DOHH2 (cell line): ENCODE data around the gene TST.

Experiments used
- H3F3A ChIP-seq: fragments of 200-600 bp; sonication (generic), shearing (Covaris generic); 2 replicates; pipeline ENCODE4 v1.6.0; 2016; ENCODE audit warnings: antibody characterized with exemption, mild to moderate bottlenecking; ENCODE audit not compliant: control insufficient read depth, insufficient read depth
- H3K27ac ChIP-seq: fragments of 200-600 bp; sonication (generic); 2 replicates; pipeline ENCODE4 v1.5.1; 2014; ENCODE audit warnings: low read depth, mild to moderate bottlenecking, low read length, moderate library complexity
- H3K27me3 ChIP-seq: fragments of 200-600 bp; sonication (generic); 2 replicates; pipeline ENCODE4 v1.6.1; 2014; ENCODE audit warnings: mild to moderate bottlenecking, low read length, mixed read lengths; ENCODE audit not compliant: control insufficient read depth
- H3K36me3 ChIP-seq: fragments of 200-600 bp; sonication (generic); 2 replicates; pipeline ENCODE4 v1.6.1; 2014; ENCODE audit warnings: mild to moderate bottlenecking, low read length, moderate library complexity, mixed read lengths; ENCODE audit not compliant: control insufficient read depth
- H3K4me1 ChIP-seq: fragments of 200-600 bp; sonication (generic); 2 replicates; pipeline ENCODE4 v1.6.1; 2014; ENCODE audit warnings: mild to moderate bottlenecking, low read length, mixed read lengths; ENCODE audit not compliant: control insufficient read depth
- H3K4me2 ChIP-seq: fragments of 200-600 bp; sonication (generic); 2 replicates; pipeline ENCODE4 v1.6.0; 2014; ENCODE audit warnings: mild to moderate bottlenecking, low read length, moderate library complexity
- H3K4me3 ChIP-seq: fragments of 200-600 bp; sonication (generic); 2 replicates; pipeline ENCODE4 v1.5.1; 2014; ENCODE audit warnings: mild to moderate bottlenecking, low read length, mixed read lengths
- H3K79me2 ChIP-seq: fragments of 200-600 bp; sonication (generic); 2 replicates; pipeline ENCODE4 v1.6.1; 2014; ENCODE audit warnings: mild to moderate bottlenecking, low read length, mixed read lengths; ENCODE audit not compliant: control insufficient read depth
- H3K9me2 ChIP-seq: fragments of 200-600 bp; sonication (generic); replicated peaks from 2 replicates; pipeline ENCODE4 v1.6.1; 2014; ENCODE audit warnings: mild to moderate bottlenecking, low read length, mixed read lengths; ENCODE audit not compliant: control insufficient read depth
- H3K9me3 ChIP-seq: fragments of 200-600 bp; sonication (generic); 2 replicates; pipeline ENCODE4 v1.6.1; 2014; ENCODE audit warnings: antibody characterized with exemption, low read length, mixed read lengths; ENCODE audit not compliant: control insufficient read depth, insufficient read depth
- H4K20me1 ChIP-seq: fragments of 200-600 bp; sonication (generic); 2 replicates; pipeline ENCODE4 v1.6.0; 2014; ENCODE audit warnings: low read depth, mild to moderate bottlenecking, antibody characterized with exemption, low read length, moderate library complexity; ENCODE audit not compliant: control insufficient read depth, insufficient read depth
- CTCF ChIP-seq: fragments of 200-600 bp; sonication (generic); IDR thresholded peaks from one replicate; pipeline ENCODE4 v1.5.1; 2014; ENCODE audit warnings: antibody characterized with exemption, mild to moderate bottlenecking, low read depth, low read length; ENCODE audit not compliant: poor library complexity, severe bottlenecking
- EZH2phosphoT487 ChIP-seq: fragments of 200-600 bp; sonication (generic); IDR thresholded peaks from 2 replicates; pipeline ENCODE4 v1.6.1; 2017; ENCODE audit warnings: borderline replicate concordance, mild to moderate bottlenecking, antibody characterized with exemption, low read length, moderate library complexity, mixed read lengths

TST gene

GRCh38 chr22:37058917-37059701 is 39.9 kb upstream of the TST start:
- Histone ChIP-seq H3K27ac (no peak overlapping the region), H3K4me1 (no peaks in the 10 kb centered on the region), H3K36me3 (no peaks in the 10 kb centered on the region), H3K9me2 (no peaks in the 10 kb centered on the region), H3K4me3 (no peak overlapping the region), H3K79me2 (no peaks in the 10 kb centered on the region), H3K4me2 (no peak overlapping the region), H3K27me3 (no peaks in the 10 kb centered on the region), H3K9me3 (no peaks in the 10 kb centered on the region), H3F3A (no peaks in the 10 kb centered on the region), H4K20me1 (no peaks in the 10 kb centered on the region)
- TF ChIP-seq EZH2phosphoT487 = no peak
- no peak for TF ChIP-seq CTCF

DNA sequence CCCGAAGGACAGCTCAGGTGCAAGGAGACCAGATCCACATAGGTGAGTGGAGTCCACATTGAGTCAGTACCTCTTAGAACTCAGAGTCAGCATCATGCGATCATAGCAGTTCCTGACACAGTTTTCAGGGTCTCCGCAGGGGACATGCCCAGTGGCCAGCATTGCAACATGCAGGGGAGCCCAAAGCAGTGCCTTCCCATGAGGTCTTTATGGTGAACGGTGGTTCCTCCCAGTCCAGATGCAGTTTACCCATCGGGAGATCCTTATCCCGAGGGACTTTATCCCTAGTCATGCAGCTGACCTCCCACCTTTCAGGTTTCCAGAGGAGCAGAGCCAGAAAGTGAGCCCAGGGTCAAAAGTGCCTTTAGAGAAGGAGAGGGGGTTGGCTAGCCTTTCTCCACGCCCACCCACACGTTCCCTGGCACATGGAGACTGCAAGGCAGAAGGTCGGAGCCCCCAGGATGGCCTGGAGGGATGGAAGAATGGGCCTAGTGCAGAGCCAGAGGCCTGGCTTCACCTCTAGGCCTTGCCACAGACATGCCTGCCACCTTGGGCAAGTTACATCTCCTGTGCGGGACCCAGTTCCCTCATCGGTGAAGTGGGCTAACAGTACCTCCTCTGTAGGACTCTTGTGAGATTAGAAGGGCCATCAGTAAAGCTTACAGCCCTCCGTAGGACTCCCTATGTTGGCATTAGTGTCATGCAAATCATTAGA is 38.7 kb upstream of the TST start:
- Histone ChIP-seq H3K9me3 (no peaks in the 10 kb centered on the region), H3K36me3 (no peaks in the 10 kb centered on the region), H3K27me3 (no peaks in the 10 kb centered on the region), H4K20me1 (no peaks in the 10 kb centered on the region), H3K27ac (no peak overlapping the region), H3K9me2 (no peaks in the 10 kb centered on the region), H3K4me2 (no peak overlapping the region), H3F3A (no peaks in the 10 kb centered on the region), H3K4me3 (no peak overlapping the region), H3K4me1 (no peaks in the 10 kb centered on the region), H3K79me2 (no peaks in the 10 kb centered on the region)
- TF ChIP-seq EZH2phosphoT487 (no peak), CTCF (no peak)

DNA sequence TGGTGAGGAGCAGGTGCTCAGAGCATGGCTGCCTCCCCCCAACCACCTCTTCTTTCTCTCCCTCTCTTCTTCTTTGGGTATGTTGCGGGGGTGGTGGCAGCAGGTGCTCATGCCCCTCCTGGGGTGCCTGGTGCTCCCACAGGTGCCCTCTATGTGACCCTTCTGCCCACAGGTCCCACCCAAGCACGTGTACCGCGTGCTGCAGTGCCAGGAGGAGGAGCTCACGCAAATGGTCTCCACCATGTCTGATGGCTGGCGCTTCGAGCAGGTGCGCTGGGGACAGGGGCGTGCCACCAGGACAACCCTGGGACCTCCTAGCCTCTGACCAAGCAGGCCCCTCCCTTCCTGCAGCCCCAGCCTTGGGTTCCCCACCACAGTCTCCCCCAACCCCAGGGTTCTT is 38.0 kb upstream of the TST start:
- Histone ChIP-seq H4K20me1 (no peaks in the 10 kb centered on the region), H3K9me2 (no peaks in the 10 kb centered on the region), H3K27me3 (no peaks in the 10 kb centered on the region), H3K4me2 (no peak overlapping the region), H3F3A (no peaks in the 10 kb centered on the region), H3K4me3 (no peak overlapping the region), H3K79me2 (no peaks in the 10 kb centered on the region), H3K36me3 (no peaks in the 10 kb centered on the region), H3K27ac (no peak overlapping the region), H3K9me3 (no peaks in the 10 kb centered on the region), H3K4me1 (peaks cover 5% of the 10 kb centered on the region)
- TF ChIP-seq CTCF (no peak), EZH2phosphoT487 (no peak)
